GM23338 (cell line): ENCODE measurements around the gene ELFN1. TPM values are rescaled to one million over a fixed set of nuclear protein-coding genes. Genes with fewer than 3 reads are reported as not detected.

Experiments
- ATAC-seq: fragments of 200-7000 bp; cut with Tn5 transposase; 3 replicates; pipeline ENCODE4 v1.9.1; 2020
- DNase-seq: peaks from one replicate; pipeline ENCODE4 v3.0.0-alpha.2; 2015; ENCODE audit warnings: low spot score
- H2AFZ ChIP-seq: fragments of 200-600 bp; sonication (generic); 2 replicates; pipeline ENCODE4 v1.8.0; 2016; ENCODE audit warnings: antibody characterized with exemption, mild to moderate bottlenecking, moderate library complexity
- H3F3A ChIP-seq: fragments of 200-600 bp; sonication (generic); replicated peaks from 2 replicates; pipeline ENCODE4 v1.8.0; 2017; ENCODE audit warnings: antibody characterized with exemption, mixed run types, low read depth
- H3K27ac ChIP-seq: fragments of 200-600 bp; sonication (generic); 2 replicates; pipeline ENCODE4 v1.6.1; 2016; ENCODE audit warnings: low read depth
- H3K27me3 ChIP-seq: fragments of 200-600 bp; sonication (generic); 2 replicates; pipeline ENCODE4 v1.8.0; 2016; ENCODE audit warnings: mild to moderate bottlenecking, mixed run types, moderate library complexity; ENCODE audit not compliant: insufficient read depth
- H3K36me3 ChIP-seq: fragments of 200-600 bp; sonication (generic); 2 replicates; pipeline ENCODE4 v1.8.0; 2016; ENCODE audit warnings: mild to moderate bottlenecking; ENCODE audit not compliant: insufficient read depth
- H3K4me1 ChIP-seq: fragments of 200-600 bp; sonication (generic); 2 replicates; pipeline ENCODE4 v1.8.0; 2016; ENCODE audit warnings: mild to moderate bottlenecking, moderate library complexity; ENCODE audit not compliant: insufficient read depth
- H3K4me2 ChIP-seq: fragments of 200-600 bp; sonication (generic); 2 replicates; pipeline ENCODE4 v1.7.1; 2017; ENCODE audit warnings: mixed run types
- H3K4me3 ChIP-seq: fragments of 200-600 bp; sonication (generic); 2 replicates; pipeline ENCODE4 v1.6.1; 2016; ENCODE audit warnings: mixed run types
- H3K79me2 ChIP-seq: fragments of 200-600 bp; sonication (generic); replicated peaks from 2 replicates; pipeline ENCODE4 v1.8.0; 2017; ENCODE audit warnings: mild to moderate bottlenecking; ENCODE audit not compliant: insufficient read depth
- H3K9me2 ChIP-seq: fragments of 200-600 bp; sonication (generic); 2 replicates; pipeline ENCODE4 v1.8.0; 2017; ENCODE audit not compliant: insufficient read depth
- H4K20me1 ChIP-seq: fragments of 200-600 bp; sonication (generic); replicated peaks from 2 replicates; pipeline ENCODE4 v1.8.0; 2017; ENCODE audit warnings: mild to moderate bottlenecking; ENCODE audit not compliant: insufficient read depth
- H3K27ac Mint-ChIP-seq: 2 replicates; pipeline ENCODE4 v1.8.0; 2020; ENCODE audit warnings: inconsistent platforms, mild to moderate bottlenecking, moderate library complexity, mixed read lengths
- H3K27me3 Mint-ChIP-seq: 3 replicates; pipeline ENCODE4 v1.8.0; 2022; ENCODE audit warnings: low read depth, mild to moderate bottlenecking, moderate library complexity, mixed read lengths, inconsistent platforms; ENCODE audit not compliant: insufficient read depth, poor library complexity
- H3K36me3 Mint-ChIP-seq: 3 replicates; pipeline ENCODE4 v1.8.0; 2021; ENCODE audit warnings: low read depth, mild to moderate bottlenecking, inconsistent platforms, moderate library complexity, mixed read lengths
- H3K4me1 Mint-ChIP-seq: 3 replicates; pipeline ENCODE4 v1.8.0; 2020; ENCODE audit warnings: mild to moderate bottlenecking, inconsistent platforms, mixed read lengths
- H3K4me3 Mint-ChIP-seq: 3 replicates; pipeline ENCODE4 v1.8.0; 2021; ENCODE audit warnings: moderate library complexity, mild to moderate bottlenecking, inconsistent platforms, mixed read lengths
- H3K9me3 Mint-ChIP-seq: 3 replicates; pipeline ENCODE4 v1.8.0; 2020; ENCODE audit warnings: moderate library complexity, mild to moderate bottlenecking, inconsistent platforms, mixed read lengths
- CREB1 ChIP-seq: fragments of 250-450 bp; sonication (Bioruptor Pico); IDR thresholded peaks from 2 replicates; pipeline ENCODE4 v1.5.0; 2020; ENCODE audit warnings: low read depth, mild to moderate bottlenecking, moderate library complexity
- ETS1 ChIP-seq: IDR thresholded peaks from 2 replicates; pipeline ENCODE4 v1.6.1; 2016; ENCODE audit warnings: antibody characterized with exemption
- EZH2 ChIP-seq: fragments of 200-600 bp; sonication (generic); IDR thresholded peaks from one replicate; pipeline ENCODE4 v1.8.0; 2017; ENCODE audit warnings: antibody characterized with exemption, mild to moderate bottlenecking, low read depth; ENCODE audit not compliant: unreplicated experiment
- EZH2phosphoT487 ChIP-seq: fragments of 200-600 bp; sonication (generic); IDR thresholded peaks from one replicate; pipeline ENCODE4 v1.8.1; 2018; ENCODE audit warnings: antibody characterized with exemption; ENCODE audit not compliant: unreplicated experiment
- JUNB ChIP-seq: IDR thresholded peaks from one replicate; pipeline ENCODE4 v1.6.1; 2016; ENCODE audit warnings: antibody characterized with exemption; ENCODE audit not compliant: unreplicated experiment
- NANOG ChIP-seq: IDR thresholded peaks from 2 replicates; pipeline ENCODE4 v1.6.1; 2016; ENCODE audit warnings: antibody characterized with exemption, borderline replicate concordance
- POLR2AphosphoS5 ChIP-seq: IDR thresholded peaks from 2 replicates; pipeline ENCODE4 v1.6.1; 2016; ENCODE audit warnings: antibody characterized with exemption, low read depth
- REST ChIP-seq: IDR thresholded peaks from one replicate; pipeline ENCODE4 v1.6.1; 2018; ENCODE audit warnings: antibody characterized with exemption; ENCODE audit not compliant: unreplicated experiment
- STAT1 ChIP-seq: IDR thresholded peaks from one replicate; pipeline ENCODE4 v1.6.1; 2016; ENCODE audit warnings: antibody characterized with exemption; ENCODE audit not compliant: unreplicated experiment
- ZNF114 ChIP-seq: fragments of 250-450 bp; sonication (Bioruptor Pico); IDR thresholded peaks from 2 replicates; pipeline ENCODE4 v1.5.0; 2020; ENCODE audit warnings: mild to moderate bottlenecking, moderate library complexity
- ZNF331 ChIP-seq: fragments of 250-450 bp; sonication (Bioruptor Pico); IDR thresholded peaks from 2 replicates; pipeline ENCODE4 v1.5.0; 2020; ENCODE audit warnings: low read depth, mild to moderate bottlenecking, moderate library complexity
- ZNF462 ChIP-seq: fragments of 250-450 bp; sonication (Bioruptor Pico); IDR thresholded peaks from 2 replicates; pipeline ENCODE4 v1.5.0; 2020; ENCODE audit warnings: mild to moderate bottlenecking, moderate library complexity
- polyA plus RNA-seq: library from polyadenylated mRNA; unstranded; fragments of >200 nt; fragmentation: Nextera tagmentation; extraction: Ambion mirVana; gene quantifications from 2 replicates; pipeline ENCODE4 v1.2.1, GENCODE V29; 2016
- total RNA-seq: library from RNA; depleted of rRNA; stranded (reverse); fragments of >200 nt; shearing (Covaris generic); gene quantifications from 2 replicates; pipeline ENCODE4 v1.2.3, GENCODE V29; 2014
- TF ChIP-seq, protein P1 (sequence below), 2 experiments: fragments of 200-600 bp in 1 of 2; sonication (generic) in 1 of 2; conservative IDR thresholded peaks; 2 replicates each; pipeline versions ENCODE4 v1.5.1 to v1.6.1; 2016 to 2017; ENCODE audit warnings: antibody characterized with exemption in 2 of 2, low read depth in 2 of 2, mild to moderate bottlenecking in 2 of 2, moderate library complexity in 1 of 2

The ELFN1 gene
- total and polyA plus RNA-seq, 2 experiments from 2014 or later = 0.08 to 3.5 TPM

DNA sequence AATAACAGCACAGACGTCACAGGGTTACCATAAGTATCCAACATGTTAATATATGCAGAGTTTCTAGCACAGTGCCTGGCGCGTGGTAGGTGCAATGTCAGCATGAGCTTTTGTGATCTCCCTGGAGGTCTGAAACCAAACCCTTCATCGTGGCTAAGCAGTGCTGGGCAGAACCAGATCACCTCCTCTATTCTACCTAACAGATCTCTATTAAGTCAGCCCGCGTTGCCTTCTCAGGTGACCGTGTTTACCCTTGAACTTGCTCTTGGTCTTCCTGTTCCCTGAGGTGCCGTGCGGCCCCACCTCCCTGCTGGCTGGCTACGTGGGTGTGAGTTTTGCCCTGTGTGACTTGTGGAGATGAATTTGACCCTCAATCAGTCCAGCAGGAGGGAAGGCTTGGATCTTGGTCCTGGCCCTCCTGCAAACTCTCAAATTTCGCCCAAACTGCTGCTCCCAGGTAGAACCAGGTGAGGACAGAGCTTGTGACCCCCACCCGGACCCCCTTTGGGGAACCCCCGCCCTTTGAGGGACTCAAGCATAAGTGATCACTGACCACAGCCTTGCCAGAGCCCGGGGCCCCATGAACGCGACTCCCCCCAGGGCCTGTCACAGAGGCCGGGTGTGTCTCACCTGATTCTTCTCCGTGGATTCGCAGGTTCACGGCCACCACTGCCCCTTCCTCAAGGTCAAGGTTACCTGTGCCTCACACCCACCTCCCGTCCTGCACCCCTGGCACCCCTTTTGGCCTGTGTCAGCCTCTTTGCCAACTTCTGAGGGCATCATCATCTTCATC lies 54.2 kb downstream of the ELFN1 start:
- no peaks in the 10 kb centered on the region for H3K4me1 ChIP-seq
- TF ChIP-seq ETS1 (no peak), EZH2 (no peak), JUNB (no peak), EZH2phosphoT487 (no peak), REST (no peak), POLR2AphosphoS5 (no peak), ZNF114 (no peak), ZNF331 (CRISPR knock-in tag) (no peak), CREB1 (CRISPR knock-in tag) (no peak), STAT1 (no peak), ZNF462 (CRISPR knock-in tag) (no peak), NANOG (no peak)
- TF ChIP-seq, protein P1, sequence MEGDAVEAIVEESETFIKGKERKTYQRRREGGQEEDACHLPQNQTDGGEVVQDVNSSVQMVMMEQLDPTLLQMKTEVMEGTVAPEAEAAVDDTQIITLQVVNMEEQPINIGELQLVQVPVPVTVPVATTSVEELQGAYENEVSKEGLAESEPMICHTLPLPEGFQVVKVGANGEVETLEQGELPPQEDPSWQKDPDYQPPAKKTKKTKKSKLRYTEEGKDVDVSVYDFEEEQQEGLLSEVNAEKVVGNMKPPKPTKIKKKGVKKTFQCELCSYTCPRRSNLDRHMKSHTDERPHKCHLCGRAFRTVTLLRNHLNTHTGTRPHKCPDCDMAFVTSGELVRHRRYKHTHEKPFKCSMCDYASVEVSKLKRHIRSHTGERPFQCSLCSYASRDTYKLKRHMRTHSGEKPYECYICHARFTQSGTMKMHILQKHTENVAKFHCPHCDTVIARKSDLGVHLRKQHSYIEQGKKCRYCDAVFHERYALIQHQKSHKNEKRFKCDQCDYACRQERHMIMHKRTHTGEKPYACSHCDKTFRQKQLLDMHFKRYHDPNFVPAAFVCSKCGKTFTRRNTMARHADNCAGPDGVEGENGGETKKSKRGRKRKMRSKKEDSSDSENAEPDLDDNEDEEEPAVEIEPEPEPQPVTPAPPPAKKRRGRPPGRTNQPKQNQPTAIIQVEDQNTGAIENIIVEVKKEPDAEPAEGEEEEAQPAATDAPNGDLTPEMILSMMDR (conservative IDR thresholded peaks at IDR 0.05; ENCODE audit: low read depth in 2 of 2) = no peak
- H3K4me3 ChIP-seq = no peak overlapping the region
- no peaks in the 10 kb centered on the region for H3K9me2 ChIP-seq
- no peak overlapping the region for H3K27ac Mint-ChIP-seq
- no peaks in the 10 kb centered on the region for H3F3A ChIP-seq
- peaks cover 4% of the 10 kb centered on the region; the same call in 1 of the 3 replicates for H3K36me3 Mint-ChIP-seq
- H4K20me1 ChIP-seq = no peaks in the 10 kb centered on the region
- H3K27me3 Mint-ChIP-seq = peaks cover 12% of the 10 kb centered on the region
- no peak overlapping the region for H2AFZ ChIP-seq
- peaks cover 7% of the 10 kb centered on the region; the same call in 2 of the 3 replicates for H3K9me3 Mint-ChIP-seq
- H3K4me1 Mint-ChIP-seq = peaks cover 25% of the 10 kb centered on the region
- H3K79me2 ChIP-seq = no peaks in the 10 kb centered on the region
- ATAC-seq = no peak
- no peak for DNase-seq
- H3K27ac ChIP-seq = no peak overlapping the region
- no peak overlapping the region for H3K4me3 Mint-ChIP-seq
- no peak overlapping the region for H3K4me2 ChIP-seq
- H3K36me3 ChIP-seq = no peaks in the 10 kb centered on the region
- no peaks in the 10 kb centered on the region for H3K27me3 ChIP-seq
